Ascending aorta (tissue), 2 donors: ENCODE data around the gene TRAM2. TPM values are rescaled to one million over a fixed set of nuclear protein-coding genes. Genes with fewer than 3 reads are reported as not detected.

Source experiments
- DNase-seq, 2 donors: peaks; one replicate each; pipeline ENCODE4 v3.0.0-alpha.2; 2019; ENCODE audit warnings: low spot score in 2 of 2
- H3K27ac ChIP-seq, 2 donors: fragments of 200-600 bp; sonication (generic); one replicate each; pipeline ENCODE4 v1.5.1; 2016 to 2017; ENCODE audit warnings: mild to moderate bottlenecking in 1 of 2
- H3K27me3 ChIP-seq: fragments of 200-600 bp; sonication (generic); one replicate; pipeline ENCODE4 v1.5.1; 2017
- H3K36me3 ChIP-seq, 2 donors: fragments of 200-600 bp; sonication (generic); one replicate each; pipeline ENCODE4 v1.5.1; 2016
- H3K4me1 ChIP-seq, 2 donors: fragments of 200-600 bp; sonication (generic); one replicate each; pipeline ENCODE4 v1.5.1; 2016 to 2017; ENCODE audit warnings: mild to moderate bottlenecking in 1 of 2
- H3K4me3 ChIP-seq, 2 donors: fragments of 200-600 bp; sonication (generic); one replicate each; pipeline ENCODE4 v1.5.1; 2016 to 2017; ENCODE audit warnings: mild to moderate bottlenecking in 1 of 2
- H3K9me3 ChIP-seq, 2 donors: fragments of 200-600 bp; sonication (generic); one replicate each; pipeline ENCODE4 v1.5.1; 2016
- intact Hi-C: fragments of 100-400 bp; cut with DNase I; formaldehyde crosslinking; loops from one replicate; pipeline ENCODE4 v1.15.1; 2023
- total RNA-seq: library from RNA; depleted of rRNA; stranded (reverse); fragments of >200 nt; gene quantifications from one replicate; pipeline ENCODE4 v1.1.0, GENCODE V29; 2016
- TF ChIP-seq, protein P1 (sequence below), 3 experiments: fragments of 200-600 bp in 2 of 3; fragments of 450-650 bp in 1 of 3; sonication (generic) in 2 of 3; IDR thresholded peaks; one replicate each; pipeline ENCODE4 v1.5.1; 2016 to 2019; ENCODE audit warnings: antibody characterized with exemption in 3 of 3, mild to moderate bottlenecking in 1 of 3, moderate library complexity in 1 of 3

Gene TRAM2
- total RNA-seq, 1 donor from 2014 or later = 32.6 TPM

DNA sequence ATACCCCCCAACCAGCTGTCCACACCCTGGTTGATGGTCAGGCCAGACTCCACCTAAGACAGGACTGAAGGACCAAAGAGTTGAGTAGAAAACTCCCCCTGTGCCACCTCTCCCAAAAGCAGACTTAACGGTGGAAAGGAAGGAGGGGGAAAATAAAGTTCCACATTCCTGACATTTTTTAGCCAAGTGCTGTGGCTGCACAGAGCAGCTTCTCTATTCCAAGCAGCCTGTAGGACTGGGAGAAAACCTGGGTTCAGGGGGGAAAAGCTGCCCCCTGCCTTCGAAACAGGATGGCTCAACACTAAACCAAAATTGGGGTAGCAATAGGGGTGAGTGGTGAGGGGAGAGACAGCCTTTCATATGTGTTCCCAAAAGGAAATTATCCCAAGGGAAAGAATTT is 3.6 kb downstream of the TRAM2 start:
- peaks cover 9 to 62% of the 10 kb centered on the region in 2 donors for H3K4me1 ChIP-seq
- H3K4me3 ChIP-seq = peak overlapping the region; percentile 40 to 82
- H3K27ac ChIP-seq = peak overlapping the region; percentile 99 to 100
- DNase-seq = no peak
- H3K27me3 ChIP-seq = no peaks in the 10 kb centered on the region
- no peaks in the 10 kb centered on the region for H3K9me3 ChIP-seq
- TF ChIP-seq, protein P1, sequence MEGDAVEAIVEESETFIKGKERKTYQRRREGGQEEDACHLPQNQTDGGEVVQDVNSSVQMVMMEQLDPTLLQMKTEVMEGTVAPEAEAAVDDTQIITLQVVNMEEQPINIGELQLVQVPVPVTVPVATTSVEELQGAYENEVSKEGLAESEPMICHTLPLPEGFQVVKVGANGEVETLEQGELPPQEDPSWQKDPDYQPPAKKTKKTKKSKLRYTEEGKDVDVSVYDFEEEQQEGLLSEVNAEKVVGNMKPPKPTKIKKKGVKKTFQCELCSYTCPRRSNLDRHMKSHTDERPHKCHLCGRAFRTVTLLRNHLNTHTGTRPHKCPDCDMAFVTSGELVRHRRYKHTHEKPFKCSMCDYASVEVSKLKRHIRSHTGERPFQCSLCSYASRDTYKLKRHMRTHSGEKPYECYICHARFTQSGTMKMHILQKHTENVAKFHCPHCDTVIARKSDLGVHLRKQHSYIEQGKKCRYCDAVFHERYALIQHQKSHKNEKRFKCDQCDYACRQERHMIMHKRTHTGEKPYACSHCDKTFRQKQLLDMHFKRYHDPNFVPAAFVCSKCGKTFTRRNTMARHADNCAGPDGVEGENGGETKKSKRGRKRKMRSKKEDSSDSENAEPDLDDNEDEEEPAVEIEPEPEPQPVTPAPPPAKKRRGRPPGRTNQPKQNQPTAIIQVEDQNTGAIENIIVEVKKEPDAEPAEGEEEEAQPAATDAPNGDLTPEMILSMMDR (IDR thresholded peaks at IDR 0.05) = peak in 1 of 3 experiments; percentile 18
- intact Hi-C loops = loop anchor here (10.0 kb wide), 2 partner anchors 288 to 422 kb away; partner anchors contain the start of genes GSTA4 and MCM3
- no peaks in the 10 kb centered on the region for H3K36me3 ChIP-seq

DNA sequence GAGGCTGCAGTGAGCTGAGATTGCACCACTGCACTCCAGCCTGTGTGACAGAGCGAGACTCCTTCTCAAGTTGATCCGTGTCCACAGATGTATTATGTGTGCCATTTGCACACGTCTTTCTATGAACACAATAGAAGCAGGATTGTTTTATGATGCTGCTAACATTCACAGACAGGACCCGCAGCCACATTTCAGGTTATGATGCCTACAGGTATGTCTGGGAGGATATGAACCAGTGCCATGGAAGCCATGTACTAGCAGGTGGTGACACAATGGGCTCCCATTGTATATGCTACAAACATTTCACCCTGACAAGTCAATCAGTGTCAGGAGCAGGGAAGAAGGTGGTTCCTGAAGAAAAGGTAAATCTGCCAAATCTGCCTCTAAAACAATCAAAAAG is 4.3 kb downstream of the TRAM2 start:
- H3K9me3 ChIP-seq = no peaks in the 10 kb centered on the region
- no peaks in the 10 kb centered on the region for H3K36me3 ChIP-seq
- H3K27ac ChIP-seq = peak overlapping the region; percentile 99 to 100
- TF ChIP-seq, protein P1 (IDR thresholded peaks at IDR 0.05) = no peak
- peak overlapping the region in 1 of 2 donors; percentile 82 for H3K4me3 ChIP-seq
- DNase-seq = no peak
- peaks cover 15 to 70% of the 10 kb centered on the region in 2 donors for H3K4me1 ChIP-seq
- intact Hi-C loops = loop anchor here (10.0 kb wide), 2 partner anchors 288 to 422 kb away; partner anchors contain the start of genes GSTA4 and MCM3
- no peaks in the 10 kb centered on the region for H3K27me3 ChIP-seq

DNA sequence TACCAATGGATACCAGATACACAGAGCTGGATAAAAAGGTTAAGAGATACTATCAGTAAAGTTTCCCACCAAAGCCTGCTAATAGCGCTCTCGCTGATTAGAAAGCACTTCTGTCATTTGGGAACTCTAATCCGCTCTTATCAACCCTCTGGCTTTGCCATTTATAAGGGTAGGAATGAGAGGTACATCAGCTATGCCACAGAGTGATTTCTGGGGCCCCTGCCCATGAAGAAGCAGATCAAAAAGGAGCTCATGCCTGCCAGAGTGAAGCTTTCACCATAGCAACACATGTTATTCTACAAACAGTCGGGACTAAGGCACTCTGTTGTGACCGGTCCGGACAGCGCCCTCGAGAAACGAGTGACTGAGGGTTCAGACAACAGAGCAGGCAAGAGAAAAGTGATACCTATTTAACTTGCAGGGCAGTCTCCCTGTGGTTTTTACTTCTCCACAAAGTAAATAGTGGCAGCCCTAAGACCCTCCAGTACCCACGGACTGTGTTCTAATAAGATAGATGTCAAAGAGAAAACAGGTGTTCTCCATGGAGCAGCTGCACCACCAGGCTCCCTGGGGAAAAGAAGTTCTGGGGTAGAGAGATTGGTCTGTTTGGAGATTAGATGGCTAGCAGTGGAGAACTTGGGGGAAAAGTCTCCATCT is 5.6 kb downstream of the TRAM2 start:
- H3K9me3 ChIP-seq = no peaks in the 10 kb centered on the region
- intact Hi-C loops = loop anchor here (10.0 kb wide), 2 partner anchors 286 to 424 kb away; partner anchors contain the start of genes GSTA4 and MCM3
- TF ChIP-seq, protein P1 (IDR thresholded peaks at IDR 0.05) = no peak
- no peaks in the 10 kb centered on the region for H3K27me3 ChIP-seq
- H3K36me3 ChIP-seq = no peaks in the 10 kb centered on the region
- DNase-seq = peak in 1 of 2 donors; percentile 72
- H3K4me1 ChIP-seq = peaks cover 26 to 83% of the 10 kb centered on the region in 2 donors
- H3K4me3 ChIP-seq = peak overlapping the region; percentile 11 to 39
- peak overlapping the region; percentile 99 to 100 for H3K27ac ChIP-seq

DNA sequence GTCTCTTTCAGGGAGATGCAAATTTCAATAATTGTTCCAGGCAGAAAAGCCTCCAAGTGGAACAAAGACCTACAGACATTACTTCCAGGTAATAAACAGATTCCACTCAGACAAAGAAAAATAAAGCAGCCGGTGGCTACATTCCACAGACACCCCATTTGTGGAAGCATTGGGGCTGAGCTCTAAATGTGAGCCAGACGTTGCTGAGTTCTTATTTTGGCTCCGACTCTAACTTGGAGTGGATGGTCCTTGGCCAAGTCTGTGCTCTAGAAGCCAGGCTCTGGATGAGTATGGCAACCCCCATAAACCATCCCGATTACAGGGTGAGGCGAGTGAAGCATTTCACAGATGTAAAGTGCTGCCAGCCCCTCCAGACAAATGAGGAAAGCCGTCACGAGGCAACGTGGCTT is 6.6 kb downstream of the TRAM2 start:
- peaks cover 30 to 90% of the 10 kb centered on the region in 2 donors for H3K4me1 ChIP-seq
- no peaks in the 10 kb centered on the region for H3K36me3 ChIP-seq
- no peaks in the 10 kb centered on the region for H3K27me3 ChIP-seq
- H3K27ac ChIP-seq = peak overlapping the region; percentile 99 to 100
- H3K4me3 ChIP-seq = peak overlapping the region; percentile 11 to 39
- no peaks in the 10 kb centered on the region for H3K9me3 ChIP-seq
- TF ChIP-seq, protein P1 (IDR thresholded peaks at IDR 0.05) = no peak
- intact Hi-C loops = loop anchor here (10.0 kb wide), 2 partner anchors 285 to 425 kb away; partner anchors contain the start of genes GSTA4 and MCM3
- DNase-seq = no peak

DNA sequence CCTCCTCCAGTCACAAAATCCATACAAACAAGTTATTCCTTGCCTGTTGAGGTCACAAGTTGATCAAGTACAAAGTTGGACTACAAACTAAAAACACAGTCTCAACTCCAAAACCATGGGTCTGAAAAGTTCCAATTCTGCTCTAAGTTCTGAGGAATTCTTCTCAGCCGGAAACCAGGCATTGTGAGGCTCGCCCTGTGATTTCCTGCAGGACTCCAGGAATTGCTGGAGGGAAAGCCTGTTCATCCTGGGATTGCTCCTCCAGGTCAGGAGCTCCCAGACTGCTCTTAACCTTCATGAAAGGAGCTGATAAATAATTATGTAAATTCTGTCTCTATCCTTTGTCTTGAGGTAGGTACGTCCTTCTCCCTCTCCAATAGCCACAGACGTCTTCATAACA is 8.5 kb downstream of the TRAM2 start:
- TF ChIP-seq, protein P1 (IDR thresholded peaks at IDR 0.05) = no peak
- H3K27me3 ChIP-seq = no peaks in the 10 kb centered on the region
- no peaks in the 10 kb centered on the region for H3K9me3 ChIP-seq
- no peak for DNase-seq
- H3K36me3 ChIP-seq = no peaks in the 10 kb centered on the region
- no peak overlapping the region for H3K4me3 ChIP-seq
- H3K27ac ChIP-seq = peak overlapping the region; percentile 99 to 100
- intact Hi-C loops = no loop called here
- peaks cover 27 to 84% of the 10 kb centered on the region in 2 donors for H3K4me1 ChIP-seq
